GM10266 (cell line): ENCODE data around the gene FRMPD1.

Source experiments
- DNase-seq: peaks from one replicate; pipeline ENCODE4 v3.0.0; 2012; ENCODE audit errors: extremely low spot score
- TF ChIP-seq, protein P1 (sequence below): IDR thresholded peaks from 2 replicates; pipeline ENCODE4 v1.5.1; 2012; ENCODE audit warnings: mild to moderate bottlenecking, low read depth; ENCODE audit not compliant: control insufficient read depth, insufficient read depth; ENCODE audit errors: missing control alignments

FRMPD1 gene

DNA sequence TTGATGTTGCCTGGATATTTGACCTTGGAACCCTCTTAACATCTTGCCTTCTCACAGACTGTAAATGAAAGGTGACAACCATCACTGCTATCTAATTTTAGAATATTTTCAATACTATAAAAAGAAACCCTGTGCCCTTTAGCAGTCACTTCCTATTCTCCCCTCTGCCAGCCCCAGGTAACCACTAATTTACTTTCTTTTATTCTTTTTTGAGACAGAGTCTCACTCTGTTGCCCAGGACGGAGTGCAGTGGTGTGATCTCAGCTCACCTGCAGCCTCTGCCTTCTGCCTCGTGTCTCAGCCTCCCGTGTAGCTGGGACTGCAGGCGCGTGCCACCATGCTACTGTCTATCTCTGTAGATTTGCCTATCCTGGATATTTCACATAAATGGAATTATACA, 43.6 kb downstream of the FRMPD1 start:
- DNase-seq = no peak

GRCh38 chr9:37696528-37696927, 45.8 kb downstream of the FRMPD1 start:
- DNase-seq = no peak
- TF ChIP-seq, protein P1, sequence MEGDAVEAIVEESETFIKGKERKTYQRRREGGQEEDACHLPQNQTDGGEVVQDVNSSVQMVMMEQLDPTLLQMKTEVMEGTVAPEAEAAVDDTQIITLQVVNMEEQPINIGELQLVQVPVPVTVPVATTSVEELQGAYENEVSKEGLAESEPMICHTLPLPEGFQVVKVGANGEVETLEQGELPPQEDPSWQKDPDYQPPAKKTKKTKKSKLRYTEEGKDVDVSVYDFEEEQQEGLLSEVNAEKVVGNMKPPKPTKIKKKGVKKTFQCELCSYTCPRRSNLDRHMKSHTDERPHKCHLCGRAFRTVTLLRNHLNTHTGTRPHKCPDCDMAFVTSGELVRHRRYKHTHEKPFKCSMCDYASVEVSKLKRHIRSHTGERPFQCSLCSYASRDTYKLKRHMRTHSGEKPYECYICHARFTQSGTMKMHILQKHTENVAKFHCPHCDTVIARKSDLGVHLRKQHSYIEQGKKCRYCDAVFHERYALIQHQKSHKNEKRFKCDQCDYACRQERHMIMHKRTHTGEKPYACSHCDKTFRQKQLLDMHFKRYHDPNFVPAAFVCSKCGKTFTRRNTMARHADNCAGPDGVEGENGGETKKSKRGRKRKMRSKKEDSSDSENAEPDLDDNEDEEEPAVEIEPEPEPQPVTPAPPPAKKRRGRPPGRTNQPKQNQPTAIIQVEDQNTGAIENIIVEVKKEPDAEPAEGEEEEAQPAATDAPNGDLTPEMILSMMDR = no peak

More for the DNA sequence above, 43.6 kb downstream of the FRMPD1 start:
- TF ChIP-seq, protein P1 = no peak

DNA sequence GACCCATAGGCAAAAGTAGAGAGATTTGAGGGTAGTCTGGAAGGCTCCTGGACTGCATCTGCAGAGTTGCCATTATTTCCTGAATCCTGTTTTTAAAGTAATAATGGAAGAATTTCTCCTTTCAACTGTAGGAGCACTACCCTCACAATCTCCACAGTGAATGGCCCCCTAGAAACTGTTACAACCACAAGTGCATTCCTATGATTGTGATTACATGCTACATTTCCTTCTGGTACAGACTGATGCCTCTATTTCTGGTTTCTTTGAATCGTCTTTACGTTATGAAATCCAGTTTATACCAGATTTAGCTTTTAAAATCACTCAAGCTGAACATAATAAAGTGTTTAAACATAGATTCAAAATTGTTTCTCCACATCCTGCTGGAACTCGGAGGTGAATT, 49.4 kb downstream of the FRMPD1 start:
- no peak for DNase-seq
- TF ChIP-seq, protein P1 = no peak

DNA sequence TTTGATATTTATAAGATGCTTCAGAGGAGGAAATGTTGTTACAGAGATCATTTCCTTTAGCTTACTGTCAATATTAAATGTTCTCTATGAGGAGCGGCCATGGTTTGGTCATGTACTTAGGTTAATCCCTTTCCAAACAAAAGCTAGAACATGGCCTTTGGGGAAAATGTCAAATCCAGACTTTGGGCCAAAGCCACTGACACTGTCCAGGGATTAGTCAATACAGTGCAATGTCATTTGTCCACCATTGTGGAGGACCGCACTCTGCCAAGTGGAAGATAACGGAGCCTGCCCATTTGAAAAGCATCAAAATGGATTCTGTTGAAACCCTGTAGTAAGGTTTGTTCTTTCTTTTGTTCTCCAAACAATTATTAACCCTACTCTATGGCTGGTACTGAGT, 50.1 kb downstream of the FRMPD1 start:
- TF ChIP-seq, protein P1 = no peak
- DNase-seq = no peak

GRCh38 chr9:37705787-37706186, 55.0 kb downstream of the FRMPD1 start:
- DNase-seq = no peak
- TF ChIP-seq, protein P1 = no peak

DNA sequence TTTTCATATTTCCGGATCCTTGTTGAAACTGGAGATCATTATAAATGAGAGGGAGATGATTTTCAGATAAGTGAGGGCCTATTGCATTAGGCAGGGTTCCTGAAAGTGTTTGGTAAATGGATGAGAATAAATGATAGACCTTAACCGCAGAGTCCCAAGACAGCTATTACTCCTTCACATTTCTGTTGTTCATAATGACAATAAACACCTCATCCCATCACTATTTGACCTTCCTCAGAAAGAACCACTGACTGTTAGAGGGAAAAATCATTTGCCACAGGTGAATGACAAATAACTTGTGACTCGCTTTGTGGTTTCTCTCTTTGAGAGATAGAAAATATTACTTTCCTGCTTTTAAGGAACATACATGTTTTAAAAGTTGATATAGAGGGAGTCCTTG, 55.5 kb downstream of the FRMPD1 start:
- DNase-seq = no peak
- TF ChIP-seq, protein P1 = no peak

DNA sequence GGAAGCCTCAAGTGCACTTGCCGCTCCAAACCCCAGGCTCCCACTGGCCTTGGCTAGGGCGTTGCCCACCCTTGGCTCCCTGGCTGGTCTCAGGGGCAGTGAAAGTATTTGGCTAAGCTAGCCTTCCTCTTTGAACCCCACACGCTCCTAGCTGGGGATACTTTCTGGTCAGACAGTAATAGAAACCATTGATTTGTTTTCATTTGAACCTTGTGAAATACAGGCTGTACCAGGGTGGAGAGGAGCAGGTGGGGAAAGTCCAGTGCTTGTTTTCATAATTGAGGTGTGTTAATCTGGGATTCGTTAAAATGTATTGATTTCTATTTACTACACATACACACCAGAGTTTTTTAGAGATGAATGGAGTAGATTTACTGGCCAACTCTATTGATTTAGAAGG, 57.0 kb downstream of the FRMPD1 start:
- TF ChIP-seq, protein P1 = no peak
- no peak for DNase-seq

DNA sequence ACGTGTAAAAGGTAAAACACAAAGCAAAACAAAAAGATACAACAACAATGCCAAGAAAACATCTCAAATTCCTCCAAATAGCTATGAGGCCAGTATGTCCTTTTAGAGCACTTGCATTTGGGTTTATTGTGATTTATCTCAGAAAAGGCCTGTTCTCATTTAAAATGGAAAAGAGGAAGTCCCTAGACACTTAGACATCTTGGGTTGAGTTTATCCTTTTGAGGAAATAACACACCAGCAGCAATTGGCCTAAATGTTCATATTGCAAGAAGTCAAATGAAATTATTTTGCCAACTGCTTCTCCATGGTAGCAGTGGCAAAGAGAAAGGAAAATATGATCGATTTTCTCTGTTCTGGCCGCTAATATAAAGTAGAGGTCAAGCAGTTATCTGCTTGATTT, 59.3 kb downstream of the FRMPD1 start:
- TF ChIP-seq, protein P1 = no peak
- DNase-seq = no peak
